Transverse colon (tissue), 4 donors: ENCODE results near the gene BRD2.

Source experiments
- CTCF ChIP-seq, 5 experiments: fragments of 200-600 bp in 3 of 5; fragments of 450-650 bp in 2 of 5; sonication (generic) in 3 of 5; IDR thresholded peaks; 1 replicate in 2 of 5; 2 replicates in 3 of 5; pipeline ENCODE4 v1.5.1; 2016 to 2017; ENCODE audit warnings: antibody characterized with exemption in 5 of 5, inconsistent platforms in 3 of 5, mild to moderate bottlenecking in 2 of 5, moderate library complexity in 1 of 5
- EP300 ChIP-seq: sonication (generic); formaldehyde crosslinking; IDR thresholded peaks from one replicate; pipeline ENCODE4 v1.6.1; 2017; ENCODE audit warnings: antibody characterized with exemption, low read depth
- POLR2A ChIP-seq: fragments of 450-650 bp; IDR thresholded peaks from one replicate; pipeline ENCODE4 v1.6.1; 2016; ENCODE audit warnings: antibody characterized with exemption, mild to moderate bottlenecking, moderate library complexity
- POLR2AphosphoS5 ChIP-seq, 3 donors: sonication (generic); formaldehyde crosslinking; IDR thresholded peaks; one replicate each; pipeline ENCODE4 v1.6.1; 2016; ENCODE audit warnings: antibody characterized with exemption in 3 of 3

GRCh38 chr6:33029328-33030184, 61.2 kb downstream of the BRD2 start:
- TF ChIP-seq POLR2A (peak; percentile 52), CTCF (IDR thresholded peaks at IDR 0.05) (no peak), EP300 (no peak), POLR2AphosphoS5 (IDR thresholded peaks at IDR 0.05) (peak; percentile 19 to 55 (median 53))
